GM12801 (cell line): ENCODE data around the gene SIVA1.

Experiments
- CTCF ChIP-seq: IDR thresholded peaks from one replicate; pipeline ENCODE4 v1.5.1; 2011; ENCODE audit warnings: control low read depth; ENCODE audit not compliant: insufficient read length; ENCODE audit errors: extremely low read depth

The SIVA1 gene

GRCh38 chr14:104803912-104804410 lies 51.0 kb downstream of the SIVA1 start:
- no peak for TF ChIP-seq CTCF

GRCh38 chr14:104804481-104805325 lies 51.8 kb downstream of the SIVA1 start:
- TF ChIP-seq CTCF, result no peak

GRCh38 chr14:104805326-104805678 lies 52.4 kb downstream of the SIVA1 start:
- TF ChIP-seq CTCF, result no peak

- TF ChIP-seq CTCF, result no peak
Observed at GRCh38 chr14:104805941-104806624, 53.1 kb downstream of the SIVA1 start.

GRCh38 chr14:104806625-104807465 lies 53.9 kb downstream of the SIVA1 start:
- no peak for TF ChIP-seq CTCF

- no peak for TF ChIP-seq CTCF
Observed at GRCh38 chr14:104808456-104808855, 55.5 kb downstream of the SIVA1 start.
